ENCODE measurements around the gene SRMS. TPM values are rescaled to one million over a fixed set of nuclear protein-coding genes. Genes with fewer than 3 reads are reported as not detected.
A peak's percentile ranks its signal among the peaks of the same experiment; 100 is the strongest.

Gene SRMS
- total RNA-seq, 1 donor from 2014 or later, result not detected

GRCh38 chr20:63520934-63521601, 26.5 kb downstream of the SRMS start:
- Mint-ChIP-seq H3K36me3 (ENCODE audit: insufficient read depth) (peaks cover 15% of the 10 kb centered on the region), H3K27ac (peak overlapping the region; percentile 95), H3K9me3 (ENCODE audit: low read depth) (no peaks in the 10 kb centered on the region), H3K4me1 (ENCODE audit: low read depth) (peaks cover 12% of the 10 kb centered on the region), H3K27me3 (peaks cover 8% of the 10 kb centered on the region), H3K4me3 (ENCODE audit: low read depth) (peak overlapping the region; percentile 92)
- no peak for TF ChIP-seq CTCF (IDR thresholded peaks at IDR 0.05; ENCODE audit: unreplicated experiment)
- peak; percentile 75 for DNase-seq (ENCODE audit: low spot score, unreplicated experiment)

GRCh38 chr20:63520504-63520933, 27.0 kb downstream of the SRMS start, which contains the start of gene PPDPF:
Gene PPDPF (plus strand): TSS chr20:63520765. CDS start chr20:63521309, 544 bp downstream.
- Mint-ChIP-seq H3K27ac (peak within 1 kb of the TSS; percentile 95), H3K9me3 (ENCODE audit: low read depth) (no peaks in the 10 kb centered on the region), H3K4me3 (ENCODE audit: low read depth) (peak within 1 kb of the TSS; percentile 92)

GRCh38 chr20:63519668-63520503, 27.7 kb downstream of the SRMS start:
- peak; percentile 49 for TF ChIP-seq CTCF (IDR thresholded peaks at IDR 0.05; ENCODE audit: unreplicated experiment)
- Mint-ChIP-seq H3K4me1 (ENCODE audit: low read depth) (peaks cover 12% of the 10 kb centered on the region), H3K9me3 (ENCODE audit: low read depth) (no peaks in the 10 kb centered on the region), H3K36me3 (ENCODE audit: insufficient read depth) (peaks cover 15% of the 10 kb centered on the region), H3K4me3 (ENCODE audit: low read depth) (peak overlapping the region; percentile 69), H3K27ac (peak overlapping the region; percentile 88), H3K27me3 (peaks cover 11% of the 10 kb centered on the region)
- DNase-seq (ENCODE audit: low spot score, unreplicated experiment), result peak; percentile 70

More at GRCh38 chr20:63520504-63520933, 27.0 kb downstream of the SRMS start, which contains the start of gene PPDPF:
- Mint-ChIP-seq H3K4me1 (ENCODE audit: low read depth) (peaks cover 12% of the 10 kb centered on the region), H3K27me3 (peaks cover 11% of the 10 kb centered on the region), H3K36me3 (ENCODE audit: insufficient read depth) (peaks cover 15% of the 10 kb centered on the region)
- no peak for TF ChIP-seq CTCF (IDR thresholded peaks at IDR 0.05; ENCODE audit: unreplicated experiment)
- peak; percentile 83 for DNase-seq (ENCODE audit: low spot score, unreplicated experiment)

GRCh38 chr20:63518946-63519667, 28.4 kb downstream of the SRMS start:
- Mint-ChIP-seq H3K4me1 (ENCODE audit: low read depth) (peaks cover 8% of the 10 kb centered on the region), H3K4me3 (ENCODE audit: low read depth) (peak overlapping the region; percentile 69), H3K27me3 (peaks cover 15% of the 10 kb centered on the region), H3K27ac (peak overlapping the region; percentile 88), H3K36me3 (ENCODE audit: insufficient read depth) (peaks cover 12% of the 10 kb centered on the region), H3K9me3 (ENCODE audit: low read depth) (no peaks in the 10 kb centered on the region)
- peak; percentile 10 for DNase-seq (ENCODE audit: low spot score, unreplicated experiment)
- TF ChIP-seq CTCF (IDR thresholded peaks at IDR 0.05; ENCODE audit: unreplicated experiment), result no peak
